Stimulated activated CD4-positive, alpha-beta T cell treated with anti-CD3 and anti-CD28 coated beads, Interleukin-2, amount 100 ng/mL, for 24 hours (primary cell): ENCODE results near the gene NBPF1.
"Not testable (repeated sequence)": the region's sequence is repeated elsewhere in the genome, so short reads cannot be mapped to it uniquely, and the experiment has no call there.

Source experiments
- DNase-seq, 2 donors: peaks; one replicate each; pipeline ENCODE4 v3.0.0-alpha.2; 2020

NBPF1 gene

GRCh38 chr1:16613185-16614147 is at the start of gene NBPF1:
Gene NBPF1 (minus strand): TSS chr1:16613564.
- DNase-seq: peak; percentile 96 to 99

GRCh38 chr1:16658234-16658633 is 44.9 kb upstream of the NBPF1 start:
- not testable (repeated sequence) for DNase-seq

GRCh38 chr1:16656981-16657683 is 43.8 kb upstream of the NBPF1 start:
- DNase-seq: not testable (repeated sequence)

- DNase-seq: not testable (repeated sequence)
Measured at GRCh38 chr1:16656574-16656973, 43.2 kb upstream of the NBPF1 start.

- not testable (repeated sequence) for DNase-seq
Measured at GRCh38 chr1:16651560-16651959, 38.2 kb upstream of the NBPF1 start.

GRCh38 chr1:16649960-16650359 is 36.6 kb upstream of the NBPF1 start:
- peak; percentile 1 to 16 for DNase-seq

- peak; percentile 5 to 12 for DNase-seq
Measured at GRCh38 chr1:16649390-16649789, 36.0 kb upstream of the NBPF1 start.

GRCh38 chr1:16648756-16649155 is 35.4 kb upstream of the NBPF1 start:
- peak in 1 of 2 donors; percentile 7 for DNase-seq

- peak; percentile 0 to 4 for DNase-seq
Measured at GRCh38 chr1:16648250-16648649, 34.9 kb upstream of the NBPF1 start.

GRCh38 chr1:16647179-16648176 is 34.1 kb upstream of the NBPF1 start:
- peak; percentile 42 to 47 for DNase-seq

- not testable (repeated sequence) for DNase-seq
Measured at GRCh38 chr1:16646716-16647115, 33.4 kb upstream of the NBPF1 start.

- DNase-seq: peak; percentile 7 to 16
Measured at GRCh38 chr1:16646061-16646664, 32.8 kb upstream of the NBPF1 start.

- peak; percentile 4 to 17 for DNase-seq
Measured at GRCh38 chr1:16645271-16646060, 32.1 kb upstream of the NBPF1 start.

GRCh38 chr1:16644482-16645270 is 31.3 kb upstream of the NBPF1 start:
- peak; percentile 99 to 100 for DNase-seq

- no peak for DNase-seq
Measured at GRCh38 chr1:16644193-16644481, 30.8 kb upstream of the NBPF1 start.

GRCh38 chr1:16643476-16644192 is 30.3 kb upstream of the NBPF1 start:
- peak; percentile 13 to 20 for DNase-seq

- DNase-seq: peak; percentile 2 to 27
Measured at GRCh38 chr1:16643001-16643411, 29.6 kb upstream of the NBPF1 start.

GRCh38 chr1:16642025-16642966 is 28.9 kb upstream of the NBPF1 start:
- DNase-seq: peak; percentile 1 to 15
